IMR-90 (cell line): ENCODE results near the gene PSPC1. TPM values are rescaled to one million over a fixed set of nuclear protein-coding genes. Genes with fewer than 3 reads are reported as not detected.

ENCODE experiments used
- ATAC-seq: fragments of 200-7000 bp; cut with Tn5 transposase; 2 replicates; pipeline ENCODE4 v1.9.1; 2020; ENCODE audit warnings: low read depth, mild to moderate bottlenecking, moderate library complexity
- BruUV-seq: library from RNA; stranded (reverse); fragments of 400-500 nt; replicated peaks from 2 replicates; lab custom pipeline; 2021; lab: Mats Ljungman, UMichigan
- CTCF ChIA-PET: fragments of 300-600 bp; formaldehyde crosslinking; extraction: SDS; loops from one replicate; lab custom pipeline; 2021; ENCODE audit warnings: antibody characterized with exemption; lab: Yijun Ruan, JAX
- POLR2A ChIA-PET: fragments of 300-600 bp; sonication (Branson Sonifier 250); formaldehyde crosslinking; loops from one replicate; lab custom pipeline; 2022; ENCODE audit warnings: antibody characterized with exemption; ENCODE audit not compliant: unreplicated experiment; lab: Charles Lee
- DNase-seq: peaks from one replicate; pipeline ENCODE4 v3.0.0; 2013
- H2AFZ ChIP-seq: replicated peaks from 2 replicates; pipeline ENCODE3; 2013; ENCODE audit warnings: low read length, mild to moderate bottlenecking; ENCODE audit not compliant: poor library complexity
- H2AK5ac ChIP-seq: 2 replicates; pipeline ENCODE4 v1.6.1; 2013; ENCODE audit warnings: low read depth, low read length, inconsistent platforms
- H2AK9ac ChIP-seq: replicated peaks from 2 replicates; pipeline ENCODE3; 2013; ENCODE audit warnings: mild to moderate bottlenecking, low read depth, low read length, moderate library complexity; ENCODE audit not compliant: poor library complexity
- H2BK120ac ChIP-seq: 2 replicates; pipeline ENCODE4 v1.6.1; 2013; ENCODE audit warnings: low read depth, low read length, inconsistent platforms
- H2BK15ac ChIP-seq: 3 replicates; pipeline ENCODE4 v1.6.1; 2013; ENCODE audit warnings: low read depth, low read length, inconsistent platforms
- H2BK20ac ChIP-seq: 2 replicates; pipeline ENCODE4 v1.6.1; 2013; ENCODE audit warnings: low read depth, mild to moderate bottlenecking, inconsistent platforms, low read length, moderate library complexity
- H2BK5ac ChIP-seq: 2 replicates; pipeline ENCODE4 v1.6.1; 2013; ENCODE audit warnings: mild to moderate bottlenecking, low read depth, low read length, inconsistent platforms; ENCODE audit not compliant: poor library complexity, severe bottlenecking
- H3K14ac ChIP-seq: replicated peaks from 2 replicates; pipeline ENCODE4 v1.6.1; 2013; ENCODE audit warnings: low read depth, low read length, inconsistent platforms
- H3K18ac ChIP-seq: 2 replicates; pipeline ENCODE4 v1.6.1; 2013; ENCODE audit warnings: low read depth, low read length, control low read depth
- H3K23ac ChIP-seq: 2 replicates; pipeline ENCODE4 v1.6.1; 2013; ENCODE audit warnings: low read depth, low read length, inconsistent platforms
- H3K27ac ChIP-seq: 2 replicates; pipeline ENCODE4 v1.5.1; 2013; ENCODE audit warnings: mild to moderate bottlenecking, control low read depth, low read length; ENCODE audit not compliant: insufficient read depth
- H3K27me3 ChIP-seq: 2 replicates; pipeline ENCODE4 v1.6.1; 2013; ENCODE audit warnings: low read length; ENCODE audit not compliant: control insufficient read depth, insufficient read depth
- H3K36me3 ChIP-seq: 2 replicates; pipeline ENCODE4 v1.6.1; 2013; ENCODE audit warnings: low read length, mixed read lengths; ENCODE audit not compliant: control insufficient read depth, insufficient read depth
- H3K4ac ChIP-seq: 2 replicates; pipeline ENCODE4 v1.6.1; 2013; ENCODE audit warnings: low read depth, low read length, inconsistent platforms
- H3K4me1 ChIP-seq: 2 replicates; pipeline ENCODE4 v1.6.1; 2013; ENCODE audit warnings: low read length, mixed read lengths; ENCODE audit not compliant: control insufficient read depth, insufficient read depth
- H3K4me2 ChIP-seq: 2 replicates; pipeline ENCODE4 v1.6.1; 2013; ENCODE audit warnings: low read depth, mild to moderate bottlenecking, control low read depth, low read length, moderate library complexity
- H3K4me3 ChIP-seq: 2 replicates; pipeline ENCODE4 v1.5.1; 2013; ENCODE audit warnings: low read depth, mild to moderate bottlenecking, control low read depth, low read length, moderate library complexity; ENCODE audit not compliant: insufficient read depth
- H3K56ac ChIP-seq: 2 replicates; pipeline ENCODE4 v1.6.1; 2013; ENCODE audit warnings: low read length, inconsistent platforms; ENCODE audit not compliant: insufficient read depth; ENCODE audit errors: extremely low read depth
- H3K79me1 ChIP-seq, 2 experiments: 2 replicates each; pipeline ENCODE4 v1.6.1; 2013; ENCODE audit warnings: low read length in 2 of 2, inconsistent platforms in 1 of 2, low read depth in 1 of 2
- H3K9ac ChIP-seq: 2 replicates; pipeline ENCODE4 v1.6.1; 2013; ENCODE audit warnings: low read depth, low read length, control low read depth
- H3K9me1 ChIP-seq: 2 replicates; pipeline ENCODE4 v1.6.1; 2013; ENCODE audit warnings: low read length, inconsistent platforms; ENCODE audit not compliant: insufficient read depth
- H3K9me3 ChIP-seq: 2 replicates; pipeline ENCODE4 v1.6.1; 2013; ENCODE audit warnings: low read length; ENCODE audit not compliant: control insufficient read depth, insufficient read depth
- H4K20me1 ChIP-seq: 2 replicates; pipeline ENCODE4 v1.6.1; 2013; ENCODE audit warnings: low read length, inconsistent platforms; ENCODE audit not compliant: insufficient read depth
- H4K5ac ChIP-seq: 2 replicates; pipeline ENCODE4 v1.6.1; 2013; ENCODE audit warnings: mild to moderate bottlenecking, low read depth, low read length, control low read depth
- H4K8ac ChIP-seq, 2 experiments: 2 replicates each; pipeline ENCODE4 v1.6.1; 2013; ENCODE audit warnings: low read depth in 2 of 2, low read length in 2 of 2, control low read depth in 1 of 2, inconsistent platforms in 1 of 2
- H4K91ac ChIP-seq: 2 replicates; pipeline ENCODE4 v1.6.1; 2013; ENCODE audit warnings: low read depth, low read length, inconsistent platforms; ENCODE audit not compliant: insufficient read depth
- BHLHE40 ChIP-seq: fragments of 150-350 bp; IDR thresholded peaks from 2 replicates; pipeline ENCODE4 v1.6.1; 2016; ENCODE audit warnings: mild to moderate bottlenecking, low read depth, low read length
- MXI1 ChIP-seq: IDR thresholded peaks from 2 replicates; pipeline ENCODE4 v1.6.1; 2012; ENCODE audit warnings: low read depth, mild to moderate bottlenecking, low read length, moderate library complexity, borderline replicate concordance
- RCOR1 ChIP-seq: IDR thresholded peaks from 2 replicates; pipeline ENCODE4 v1.6.1; 2012; ENCODE audit warnings: mild to moderate bottlenecking, low read length, improper control_type of control experiment; ENCODE audit not compliant: insufficient replicate concordance
- dilution Hi-C: fragments of 300-500 bp; cut with HindIII; formaldehyde crosslinking; loops from one replicate; pipeline ENCODE4 v1.14.3; 2018; ENCODE audit warnings: low sequenced_read_pairs; ENCODE audit not compliant: unreplicated experiment
- in situ Hi-C: fragments of 300-500 bp; cut with MboI; formaldehyde crosslinking; loops from 3 replicates; pipeline ENCODE4 v1.14.3; 2019; ENCODE audit warnings: low sequenced_read_pairs, inconsistent platforms, mixed read lengths
- intact Hi-C: fragments of 100-400 bp; cut with micrococcal nuclease; formaldehyde crosslinking; loops from 2 replicates; pipeline ENCODE4 v1.10.0; 2022
- polyA plus RNA-seq, 3 experiments: library from polyadenylated mRNA; depleted of rRNA; stranded (reverse); fragments of >200 nt; gene quantifications; 2 replicates each; pipeline ENCODE4 v1.2.3, GENCODE V29; 2012; ENCODE audit warnings: low replicate concordance in 1 of 3
- total RNA-seq: library from RNA; depleted of rRNA; stranded (reverse); fragments of >200 nt; gene quantifications from 2 replicates; pipeline ENCODE4 v1.2.3, GENCODE V29; 2012

PSPC1 gene
- total and polyA plus RNA-seq, 2 of the 4 experiments (the other 2 are of a cell fraction): 38.3 to 39.8 TPM

DNA sequence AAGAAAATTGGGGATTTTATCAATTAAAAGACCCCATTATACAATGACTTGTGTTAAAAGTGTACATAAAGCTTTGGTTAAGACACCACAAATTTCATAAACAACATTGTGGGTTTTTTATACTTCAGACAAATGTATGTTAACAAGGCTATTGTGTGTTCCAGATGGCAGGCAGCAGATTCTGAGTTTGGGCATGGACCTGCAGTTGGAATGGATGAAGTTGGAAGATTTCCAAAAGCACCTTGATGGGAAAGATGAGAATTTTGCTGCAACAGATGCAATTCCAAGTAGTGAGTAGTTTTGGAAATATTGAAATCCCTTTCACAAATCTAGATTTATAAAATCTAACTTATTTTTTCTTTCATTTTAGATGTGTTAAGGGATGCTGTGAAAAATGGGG is 123.9 kb downstream of the PSPC1 start:
- Histone ChIP-seq H3K4me3 (no peak overlapping the region), H3K23ac (no peak overlapping the region), H2BK15ac (no peak overlapping the region), H3K27me3 (no peaks in the 10 kb centered on the region), H3K4ac (no peak overlapping the region), H2BK120ac (no peak overlapping the region), H3K4me1 (no peaks in the 10 kb centered on the region), H3K27ac (no peak overlapping the region), H4K5ac (no peak overlapping the region), H3K9me1 (peaks cover 4% of the 10 kb centered on the region; the same call in 1 of the 2 replicates), H3K9me3 (no peaks in the 10 kb centered on the region), H3K56ac (no peak overlapping the region), H2BK20ac (no peak overlapping the region), H4K91ac (no peak overlapping the region), H4K8ac (no peak overlapping the region), H3K4me2 (no peak overlapping the region), H2BK5ac (no peak overlapping the region), H2AK5ac (no peak overlapping the region), H3K14ac (no peak overlapping the region), H3K79me1 (peaks cover 3 to 4% of the 10 kb centered on the region in 2 experiments; a peak in 3 of 4 replicates), H3K36me3 (peaks cover 25% of the 10 kb centered on the region), H3K9ac (no peak overlapping the region), H2AFZ (no peak overlapping the region), H2AK9ac (no peak overlapping the region), H4K20me1 (no peaks in the 10 kb centered on the region; the same call in 1 of the 2 replicates), H3K18ac (no peak overlapping the region)
- ATAC-seq: no peak
- in situ Hi-C loops (loop anchor here (25.0 kb wide), 1 partner anchor 328 kb away; no protein-coding TSS in a partner anchor), intact Hi-C loops (no loop called here), dilution Hi-C loops (no loop called here)
- POLR2A ChIA-PET: no interaction called here
- TF ChIP-seq MXI1: no peak
- no peak for TF ChIP-seq RCOR1
- TF ChIP-seq BHLHE40: no peak
- BruUV-seq: no TSS peak
- no peak for DNase-seq
- CTCF ChIA-PET: no interaction called here
